Activated naive CD8-positive, alpha-beta T cell treated with anti-CD3 and anti-CD28 coated beads, Interleukin-2, amount 50 U/mL, for 24 hours (primary cell): ENCODE results near the gene C1QTNF2.
A peak's percentile ranks its signal among the peaks of the same experiment; 100 is the strongest.

ENCODE experiments used
- ATAC-seq: fragments of 150-1000 bp; cut with Tn5 transposase; one replicate; pipeline ENCODE4 v1.10.0; 2021
- DNase-seq: peaks from one replicate; pipeline ENCODE4 v3.0.0; 2021
- H3K27ac Mint-ChIP-seq: one replicate; pipeline ENCODE4 v1.8.0; 2021; ENCODE audit warnings: mild to moderate bottlenecking, mixed read lengths
- H3K27me3 Mint-ChIP-seq: one replicate; pipeline ENCODE4 v1.8.0; 2021; ENCODE audit warnings: mixed read lengths
- H3K36me3 Mint-ChIP-seq: one replicate; pipeline ENCODE4 v1.8.0; 2021; ENCODE audit warnings: low read depth, mixed read lengths
- H3K4me1 Mint-ChIP-seq: one replicate; pipeline ENCODE4 v1.8.0; 2021; ENCODE audit warnings: mixed read lengths
- H3K4me3 Mint-ChIP-seq: one replicate; pipeline ENCODE4 v1.8.0; 2021; ENCODE audit warnings: mild to moderate bottlenecking, moderate library complexity, mixed read lengths
- H3K9me3 Mint-ChIP-seq: one replicate; pipeline ENCODE4 v1.8.0; 2021; ENCODE audit warnings: mixed read lengths

C1QTNF2 gene

DNA sequence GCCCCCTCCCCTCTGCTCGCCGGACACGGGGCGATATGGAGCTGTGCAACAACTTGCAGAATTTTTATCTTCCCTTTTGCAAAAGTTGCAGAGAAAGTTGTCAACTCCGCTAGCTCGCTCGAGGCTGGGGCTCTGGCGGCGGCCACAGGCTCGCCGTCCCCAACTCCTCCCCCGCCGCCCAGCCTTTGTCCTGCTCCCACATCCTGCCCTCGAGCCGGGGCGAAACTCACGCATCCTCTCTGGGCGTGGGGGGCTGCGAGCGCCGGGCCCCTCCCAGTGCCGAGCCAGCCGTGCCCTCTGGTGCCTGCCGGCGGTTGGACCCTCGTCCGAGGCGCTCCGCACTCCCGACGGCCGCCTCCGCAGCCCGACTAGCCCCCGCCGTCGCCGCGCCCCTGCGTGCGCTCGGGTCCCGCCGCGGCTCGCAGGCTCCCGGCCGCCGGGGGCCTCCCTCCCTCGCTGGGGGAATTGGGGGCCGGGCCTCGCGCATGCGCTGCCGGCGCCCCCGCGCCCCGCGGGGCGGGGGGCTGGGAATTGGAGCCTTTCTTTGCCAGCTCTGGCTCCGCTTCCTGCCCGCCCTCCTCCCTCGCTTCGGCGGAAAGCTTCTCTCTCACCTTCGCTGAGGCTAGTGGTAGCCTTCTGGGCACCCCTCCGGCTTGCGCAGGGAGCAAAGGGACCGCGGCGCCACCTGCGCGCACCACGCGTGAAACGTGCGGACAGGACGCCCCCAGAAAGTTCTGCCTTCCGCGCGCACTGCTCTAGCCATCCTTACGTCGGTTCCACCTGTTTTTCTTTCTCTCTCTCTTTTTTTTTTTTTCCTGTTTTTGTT lies 58.1 kb downstream of the C1QTNF2 start, which contains the start of gene CCNJL:
TSS of gene CCNJL (minus strand) at position 431 of the 826 bp plus-strand sequence. CDS start 641 bp downstream, outside the sequence.
- peaks cover 11% of the 10 kb centered on the region for H3K4me1 Mint-ChIP-seq
- H3K27ac Mint-ChIP-seq: no peak within 1 kb of the TSS
- H3K4me3 Mint-ChIP-seq: peak within 1 kb of the TSS; percentile 67
- ATAC-seq: peak; percentile 31
- no peaks in the 10 kb centered on the region for H3K9me3 Mint-ChIP-seq
- H3K36me3 Mint-ChIP-seq: no peaks in the 10 kb centered on the region
- DNase-seq: peak; percentile 16
- peaks cover 58% of the 10 kb centered on the region for H3K27me3 Mint-ChIP-seq

DNA sequence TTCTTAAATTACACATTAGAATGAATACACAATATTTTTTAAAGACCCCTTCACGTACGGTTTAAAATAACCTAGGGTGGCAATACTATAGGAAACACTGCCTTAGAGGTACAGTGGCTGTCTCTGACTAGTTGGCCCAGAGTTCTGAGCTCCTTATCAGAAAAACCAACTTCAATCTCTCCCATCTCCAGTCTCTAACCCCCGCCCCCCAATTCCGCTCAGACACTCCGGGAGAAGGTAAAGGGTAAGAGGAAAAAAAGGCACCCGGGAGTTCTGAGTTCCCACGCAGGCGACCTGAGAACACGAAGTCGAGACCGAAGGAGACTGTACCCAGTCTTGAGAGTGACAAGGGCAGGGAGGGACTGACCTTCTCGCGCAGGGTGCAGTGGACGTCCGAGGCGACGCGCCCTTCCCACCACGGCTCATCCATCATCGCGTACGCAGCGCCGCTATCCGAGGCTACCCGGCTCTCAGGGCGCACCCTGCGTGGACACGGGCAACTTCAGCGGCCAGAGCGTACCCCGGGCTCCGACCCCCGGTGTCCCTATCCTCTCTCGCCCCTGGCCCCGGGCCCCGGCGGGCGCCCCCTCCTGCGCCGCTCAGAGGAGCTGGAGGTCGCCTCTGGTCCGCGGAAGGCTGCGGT lies 58.8 kb downstream of the C1QTNF2 start:
- no peak overlapping the region for H3K27ac Mint-ChIP-seq
- peaks cover 11% of the 10 kb centered on the region for H3K4me1 Mint-ChIP-seq
- H3K9me3 Mint-ChIP-seq: no peaks in the 10 kb centered on the region
- DNase-seq: no peak
- peak; percentile 27 for ATAC-seq
- H3K36me3 Mint-ChIP-seq: no peaks in the 10 kb centered on the region
- peak overlapping the region; percentile 41 for H3K4me3 Mint-ChIP-seq
- peaks cover 57% of the 10 kb centered on the region for H3K27me3 Mint-ChIP-seq

DNA sequence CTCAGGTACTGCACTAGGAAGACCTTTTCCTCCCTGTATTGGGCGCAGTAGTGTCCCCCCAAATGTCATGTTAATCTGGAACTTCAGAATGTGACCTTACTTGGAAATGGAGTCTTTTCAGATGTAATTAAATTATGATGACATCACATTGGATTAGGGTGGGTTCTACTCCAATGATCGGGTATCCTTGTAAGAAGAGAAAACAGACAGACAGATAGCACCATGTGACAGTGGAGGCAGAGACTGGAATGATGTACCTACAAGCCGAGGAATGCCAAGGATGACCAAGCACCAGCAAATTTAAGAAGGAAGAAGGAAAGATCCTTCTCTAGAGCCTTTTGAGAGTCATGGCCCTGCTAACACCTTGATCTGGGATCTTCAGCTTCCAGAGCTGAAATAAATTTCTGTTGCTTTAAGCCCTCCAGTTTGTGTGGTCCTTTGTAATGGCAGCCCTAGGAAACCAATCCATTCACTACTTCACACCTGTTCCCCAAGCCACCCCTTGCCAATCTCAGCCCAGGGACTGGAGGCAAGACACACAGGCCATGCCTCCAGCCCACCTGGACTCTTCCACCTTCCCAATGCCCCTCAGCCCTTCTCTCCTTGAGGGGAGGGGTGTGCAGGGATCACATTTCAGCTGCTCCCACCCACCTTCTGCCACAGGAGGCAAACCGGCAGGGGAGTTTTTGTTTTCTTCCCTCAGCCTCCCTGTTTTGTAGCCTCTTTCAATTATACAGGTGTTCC lies 59.7 kb downstream of the C1QTNF2 start:
- H3K27ac Mint-ChIP-seq: no peak overlapping the region
- no peak overlapping the region for H3K4me3 Mint-ChIP-seq
- peaks cover 11% of the 10 kb centered on the region for H3K4me1 Mint-ChIP-seq
- no peak for ATAC-seq
- H3K36me3 Mint-ChIP-seq: no peaks in the 10 kb centered on the region
- no peak for DNase-seq
- peaks cover 55% of the 10 kb centered on the region for H3K27me3 Mint-ChIP-seq
- no peaks in the 10 kb centered on the region for H3K9me3 Mint-ChIP-seq

- Mint-ChIP-seq H3K27ac (no peak overlapping the region), H3K4me3 (no peak overlapping the region), H3K27me3 (peaks cover 52% of the 10 kb centered on the region), H3K36me3 (no peaks in the 10 kb centered on the region), H3K9me3 (no peaks in the 10 kb centered on the region), H3K4me1 (peaks cover 11% of the 10 kb centered on the region)
- DNase-seq (no peak), ATAC-seq (no peak)
These were observed 60.3 kb downstream of the C1QTNF2 start for GRCh38 chr5:160310140-160310539.

- Mint-ChIP-seq H3K4me1 (peaks cover 3% of the 10 kb centered on the region), H3K27ac (no peak overlapping the region), H3K9me3 (no peaks in the 10 kb centered on the region), H3K36me3 (no peaks in the 10 kb centered on the region), H3K27me3 (peaks cover 30% of the 10 kb centered on the region), H3K4me3 (no peak overlapping the region)
- DNase-seq (no peak), ATAC-seq (no peak)
These were observed 63.7 kb downstream of the C1QTNF2 start for GRCh38 chr5:160306696-160307095.

GRCh38 chr5:160305319-160305718 lies 65.1 kb downstream of the C1QTNF2 start:
- H3K4me1 Mint-ChIP-seq: no peaks in the 10 kb centered on the region
- ATAC-seq (no peak), DNase-seq (no peak)
- no peaks in the 10 kb centered on the region for H3K36me3 Mint-ChIP-seq
- H3K9me3 Mint-ChIP-seq: no peaks in the 10 kb centered on the region
- H3K27me3 Mint-ChIP-seq: peaks cover 17% of the 10 kb centered on the region
- no peak overlapping the region for H3K27ac Mint-ChIP-seq
- no peak overlapping the region for H3K4me3 Mint-ChIP-seq

- DNase-seq (no peak), ATAC-seq (no peak)
- peaks cover 8% of the 10 kb centered on the region for H3K27me3 Mint-ChIP-seq
- no peak overlapping the region for H3K27ac Mint-ChIP-seq
- H3K4me3 Mint-ChIP-seq: no peak overlapping the region
- no peaks in the 10 kb centered on the region for H3K9me3 Mint-ChIP-seq
- no peaks in the 10 kb centered on the region for H3K36me3 Mint-ChIP-seq
- no peaks in the 10 kb centered on the region for H3K4me1 Mint-ChIP-seq
These were observed 66.7 kb downstream of the C1QTNF2 start for GRCh38 chr5:160303690-160304089.

DNA sequence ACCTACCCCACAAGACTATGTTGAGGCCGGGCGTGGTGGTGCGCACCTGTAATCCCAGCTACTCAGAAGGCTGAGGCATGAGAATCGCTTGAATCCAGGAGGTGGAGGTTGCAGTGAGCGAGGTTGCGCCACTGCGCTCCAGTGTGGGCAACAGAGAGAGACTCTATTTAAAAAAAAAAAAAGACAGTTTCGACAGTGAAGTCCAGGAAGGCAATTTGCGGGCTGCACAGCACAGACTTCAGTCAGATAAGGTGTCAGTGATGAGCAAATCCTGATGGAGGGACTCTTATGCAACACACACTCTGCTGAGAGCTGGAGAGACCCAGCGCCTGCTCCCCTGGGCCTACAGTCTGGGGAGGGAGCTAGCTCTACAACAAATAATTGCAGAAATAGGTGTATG lies 72.2 kb downstream of the C1QTNF2 start:
- DNase-seq (no peak), ATAC-seq (no peak)
- Mint-ChIP-seq H3K36me3 (no peaks in the 10 kb centered on the region), H3K27ac (no peak overlapping the region), H3K4me1 (no peaks in the 10 kb centered on the region), H3K9me3 (no peaks in the 10 kb centered on the region), H3K27me3 (no peaks in the 10 kb centered on the region), H3K4me3 (no peak overlapping the region)

GRCh38 chr5:160297776-160298175 lies 72.7 kb downstream of the C1QTNF2 start:
- no peaks in the 10 kb centered on the region for H3K27me3 Mint-ChIP-seq
- H3K4me3 Mint-ChIP-seq: no peak overlapping the region
- no peaks in the 10 kb centered on the region for H3K4me1 Mint-ChIP-seq
- H3K36me3 Mint-ChIP-seq: no peaks in the 10 kb centered on the region
- ATAC-seq (no peak), DNase-seq (no peak)
- H3K9me3 Mint-ChIP-seq: no peaks in the 10 kb centered on the region
- H3K27ac Mint-ChIP-seq: no peak overlapping the region
